Trophoblast cell (in vitro differentiated cells and primary cell): ENCODE results near the gene ACTR1B.
"Not testable (repeated sequence)": the region's sequence is repeated elsewhere in the genome, so short reads cannot be mapped to it uniquely, and the experiment has no call there.

Experiments used
- DNase-seq, 2 donors: peaks; one replicate each; pipeline ENCODE4 v3.0.0-alpha.2; 2016
- H2AFZ ChIP-seq: 2 replicates; pipeline ENCODE4 v1.6.1; 2013; ENCODE audit warnings: low read length, moderate library complexity, mild to moderate bottlenecking; ENCODE audit not compliant: insufficient read depth, poor library complexity
- H2AK5ac ChIP-seq: 2 replicates; pipeline ENCODE4 v1.6.1; 2013; ENCODE audit warnings: mild to moderate bottlenecking, low read length
- H2BK120ac ChIP-seq: 2 replicates; pipeline ENCODE4 v1.6.1; 2013; ENCODE audit warnings: low read length, mild to moderate bottlenecking, moderate library complexity; ENCODE audit not compliant: insufficient read depth, poor library complexity
- H2BK12ac ChIP-seq: 2 replicates; pipeline ENCODE4 v1.6.1; 2013; ENCODE audit warnings: mild to moderate bottlenecking, low read length, moderate library complexity
- H2BK5ac ChIP-seq: 2 replicates; pipeline ENCODE4 v1.6.1; 2013; ENCODE audit warnings: low read length, low read depth, moderate library complexity, mild to moderate bottlenecking; ENCODE audit not compliant: poor library complexity
- H3K14ac ChIP-seq: 2 replicates; pipeline ENCODE4 v1.6.1; 2013; ENCODE audit warnings: mild to moderate bottlenecking, low read length
- H3K18ac ChIP-seq: 2 replicates; pipeline ENCODE4 v1.6.1; 2013; ENCODE audit warnings: mild to moderate bottlenecking, low read length
- H3K23ac ChIP-seq: 2 replicates; pipeline ENCODE4 v1.6.1; 2013; ENCODE audit warnings: low read length
- H3K27ac ChIP-seq: 2 replicates; pipeline ENCODE4 v1.5.1; 2013; ENCODE audit warnings: low read depth, mild to moderate bottlenecking, inconsistent platforms, low read length, moderate library complexity
- H3K27me3 ChIP-seq: 2 replicates; pipeline ENCODE4 v1.6.1; 2013; ENCODE audit warnings: inconsistent platforms, mild to moderate bottlenecking, low read length, moderate library complexity; ENCODE audit not compliant: insufficient read depth
- H3K36me3 ChIP-seq, 2 experiments: 1 replicate in 1 of 2; 2 replicates in 1 of 2; pipeline ENCODE4 v1.6.1; 2013; ENCODE audit warnings: low read length in 2 of 2, mild to moderate bottlenecking in 2 of 2, moderate library complexity in 1 of 2; ENCODE audit not compliant: insufficient read depth in 2 of 2, control insufficient read depth in 1 of 2
- H3K4ac ChIP-seq: 2 replicates; pipeline ENCODE4 v1.6.1; 2013; ENCODE audit warnings: low read depth, mild to moderate bottlenecking, low read length, moderate library complexity
- H3K4me1 ChIP-seq, 2 experiments: 1 replicate in 1 of 2; 2 replicates in 1 of 2; pipeline ENCODE4 v1.6.1; 2013; ENCODE audit warnings: low read length in 2 of 2, mild to moderate bottlenecking in 2 of 2, moderate library complexity in 1 of 2; ENCODE audit not compliant: insufficient read depth in 2 of 2, control insufficient read depth in 1 of 2
- H3K4me2 ChIP-seq: 2 replicates; pipeline ENCODE4 v1.6.1; 2013; ENCODE audit warnings: inconsistent platforms, mild to moderate bottlenecking, low read length, moderate library complexity
- H3K4me3 ChIP-seq: 2 replicates; pipeline ENCODE4 v1.5.1; 2013; ENCODE audit warnings: mild to moderate bottlenecking, low read depth, low read length, inconsistent platforms
- H3K79me1 ChIP-seq: one replicate; pipeline ENCODE4 v1.6.1; 2013; ENCODE audit warnings: low read length
- H3K79me2 ChIP-seq: 2 replicates; pipeline ENCODE4 v1.6.1; 2013; ENCODE audit warnings: low read length, mild to moderate bottlenecking; ENCODE audit not compliant: control insufficient read depth, insufficient read depth, poor library complexity
- H3K9ac ChIP-seq: 2 replicates; pipeline ENCODE4 v1.6.1; 2013; ENCODE audit warnings: mild to moderate bottlenecking, low read length
- H3K9me3 ChIP-seq: 2 replicates; pipeline ENCODE4 v1.6.1; 2013; ENCODE audit warnings: low read depth, mild to moderate bottlenecking, control low read depth, inconsistent platforms, low read length; ENCODE audit not compliant: insufficient read depth
- H4K12ac ChIP-seq: 2 replicates; pipeline ENCODE4 v1.6.1; 2013; ENCODE audit warnings: low read depth, mild to moderate bottlenecking, low read length, moderate library complexity
- H4K8ac ChIP-seq: 2 replicates; pipeline ENCODE4 v1.6.1; 2013; ENCODE audit warnings: low read depth, mild to moderate bottlenecking, low read length, moderate library complexity
- H4K91ac ChIP-seq: one replicate; pipeline ENCODE4 v1.6.1; 2013; ENCODE audit warnings: low read depth, mild to moderate bottlenecking, low read length, moderate library complexity
- WGBS: extraction: QIAGEN DNeasy Blood & Tissue Kit; methylation state at CpG from one replicate; pipeline ENCODE4 v1.1.7; 2013; ENCODE audit warnings: missing lambda C conversion rate; ENCODE audit not compliant: insufficient read length, insufficient coverage; ENCODE audit errors: extremely low coverage; 5-methylcytosine and 5-hydroxymethylcytosine counted together

Gene ACTR1B

DNA sequence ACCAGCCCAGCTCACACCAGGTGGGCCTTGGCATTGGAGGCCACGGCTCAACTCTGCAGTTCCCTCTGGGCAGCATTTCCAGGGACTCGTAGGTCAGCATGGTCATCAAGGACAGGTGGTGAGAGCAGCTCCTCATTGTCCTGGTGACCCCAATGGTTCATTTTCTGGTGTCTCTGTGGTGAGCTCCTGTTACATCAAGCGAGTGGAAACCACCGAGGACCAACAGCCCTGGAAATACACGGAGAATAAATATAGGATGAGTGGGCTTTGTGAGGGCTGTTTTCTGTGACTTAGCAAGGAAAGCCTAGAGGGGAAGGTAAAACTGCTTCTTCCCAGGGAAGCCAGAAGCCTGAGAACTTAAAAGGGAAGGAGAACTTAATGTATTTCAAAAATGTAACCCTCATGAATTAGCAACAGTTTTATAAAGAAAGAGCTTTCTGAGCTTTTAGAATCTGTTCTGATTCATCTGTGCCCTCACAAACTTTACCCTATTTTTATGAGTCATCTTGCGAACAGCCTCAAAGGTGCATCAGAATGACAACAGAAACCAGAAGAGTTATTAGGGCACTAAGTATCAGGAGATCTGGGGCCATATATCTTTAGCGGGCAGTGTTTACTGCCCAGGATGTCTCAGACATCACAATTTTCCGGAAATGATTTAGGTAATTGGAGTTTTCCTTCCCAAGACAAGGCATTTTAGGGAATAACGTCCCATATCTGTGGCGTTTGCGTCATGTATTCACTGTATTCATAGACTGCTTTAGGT lies 24.4 kb upstream of the ACTR1B start:
- no peak overlapping the region for H2BK120ac ChIP-seq
- H3K4me1 ChIP-seq, result peaks cover 7 to 11% of the 10 kb centered on the region in 2 experiments
- H4K12ac ChIP-seq, result no peak overlapping the region
- H2BK5ac ChIP-seq, result no peak overlapping the region
- H3K36me3 ChIP-seq, result no peaks in the 10 kb centered on the region
- WGBS, result no CpG with 5 or more reads among the region's 11 CpGs
- no peak overlapping the region for H3K27ac ChIP-seq
- H3K14ac ChIP-seq, result no peak overlapping the region
- H3K9me3 ChIP-seq, result peaks cover 2% of the 10 kb centered on the region
- no peak overlapping the region for H2AFZ ChIP-seq
- no peak overlapping the region for H3K4me3 ChIP-seq
- no peak overlapping the region for H3K23ac ChIP-seq
- no peak overlapping the region for H4K91ac ChIP-seq
- H3K79me2 ChIP-seq, result no peaks in the 10 kb centered on the region
- peak; percentile 44 to 75 for DNase-seq
- no peaks in the 10 kb centered on the region for H3K79me1 ChIP-seq
- no peak overlapping the region for H3K9ac ChIP-seq
- H3K27me3 ChIP-seq, result no peaks in the 10 kb centered on the region
- H3K18ac ChIP-seq, result no peak overlapping the region
- H2AK5ac ChIP-seq, result no peak overlapping the region
- H3K4me2 ChIP-seq, result no peak overlapping the region
- no peak overlapping the region for H4K8ac ChIP-seq
- no peak overlapping the region for H2BK12ac ChIP-seq
- H3K4ac ChIP-seq, result no peak overlapping the region

DNA sequence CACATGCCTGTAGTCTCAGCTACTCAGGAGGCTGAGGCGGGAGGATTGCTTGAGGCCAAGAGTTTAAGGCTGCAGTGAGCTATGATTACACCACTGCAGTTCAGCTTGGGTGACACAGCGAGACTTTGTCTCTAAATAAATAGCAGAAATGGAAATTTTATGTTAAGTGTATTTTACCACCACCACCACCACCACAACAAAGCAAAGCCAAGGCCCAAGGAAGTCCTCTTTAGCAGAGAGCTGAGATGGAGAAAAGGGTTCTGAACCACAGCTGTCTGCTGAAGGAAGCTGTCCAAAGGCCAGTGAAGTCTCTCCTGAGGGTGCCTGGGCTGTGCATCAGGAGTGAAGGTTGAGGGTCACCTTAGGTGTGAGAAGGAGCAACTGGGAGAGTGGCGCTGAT lies 23.4 kb upstream of the ACTR1B start:
- WGBS, result no CpG with 5 or more reads among the region's 3 CpGs
- not testable (repeated sequence) for H2AK5ac ChIP-seq, H3K79me2 ChIP-seq, H4K12ac ChIP-seq, H3K27me3 ChIP-seq, H2BK5ac ChIP-seq, DNase-seq, H3K27ac ChIP-seq, H4K91ac ChIP-seq, H2BK120ac ChIP-seq, H4K8ac ChIP-seq, H3K9me3 ChIP-seq, H3K4me3 ChIP-seq, H3K9ac ChIP-seq, H3K23ac ChIP-seq, H3K14ac ChIP-seq, H3K4ac ChIP-seq, H2BK12ac ChIP-seq, H3K36me3 ChIP-seq, H2AFZ ChIP-seq, H3K18ac ChIP-seq, H3K79me1 ChIP-seq, H3K4me2 ChIP-seq
- H3K4me1 ChIP-seq, result peaks cover 7 to 11% of the 10 kb centered on the region in 2 experiments

DNA sequence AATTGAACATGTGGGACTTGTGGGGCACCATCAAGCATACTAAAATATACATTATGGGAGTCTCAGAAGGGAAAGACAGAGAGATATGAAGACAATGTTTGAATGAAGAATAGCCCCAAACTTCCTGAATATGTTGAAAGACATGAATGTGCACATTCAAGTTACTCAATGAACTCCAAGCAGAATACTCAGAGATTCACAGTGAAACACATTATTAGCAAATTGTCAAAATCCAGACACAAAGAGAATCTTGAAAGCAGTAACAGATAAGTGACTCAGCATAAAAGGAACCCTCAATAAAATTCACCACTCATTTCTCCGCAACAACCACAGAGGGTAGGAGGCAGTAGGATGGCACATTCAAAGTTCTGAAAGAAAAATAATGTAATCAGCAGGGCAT lies 14.5 kb upstream of the ACTR1B start:
- H4K91ac ChIP-seq, result no peak overlapping the region
- no peak for DNase-seq
- WGBS, result no CpG with 5 or more reads among the region's 1 CpG
- H2BK120ac ChIP-seq, result no peak overlapping the region
- H3K79me2 ChIP-seq, result no peaks in the 10 kb centered on the region
- no peak overlapping the region for H2AFZ ChIP-seq
- H3K4me3 ChIP-seq, result no peak overlapping the region
- H3K9me3 ChIP-seq, result no peaks in the 10 kb centered on the region
- H3K27me3 ChIP-seq, result no peaks in the 10 kb centered on the region
- no peak overlapping the region for H3K4me2 ChIP-seq
- H3K4me1 ChIP-seq, result peaks cover 0 to 12% of the 10 kb centered on the region in 2 experiments
- H4K8ac ChIP-seq, result no peak overlapping the region
- no peak overlapping the region for H3K18ac ChIP-seq
- H3K27ac ChIP-seq, result no peak overlapping the region
- no peak overlapping the region for H4K12ac ChIP-seq
- H3K23ac ChIP-seq, result no peak overlapping the region
- H3K9ac ChIP-seq, result no peak overlapping the region
- H3K79me1 ChIP-seq, result peaks cover 1% of the 10 kb centered on the region
- no peak overlapping the region for H2BK12ac ChIP-seq
- no peak overlapping the region for H3K4ac ChIP-seq
- H2AK5ac ChIP-seq, result no peak overlapping the region
- no peaks in the 10 kb centered on the region for H3K36me3 ChIP-seq
- H2BK5ac ChIP-seq, result no peak overlapping the region
- no peak overlapping the region for H3K14ac ChIP-seq

DNA sequence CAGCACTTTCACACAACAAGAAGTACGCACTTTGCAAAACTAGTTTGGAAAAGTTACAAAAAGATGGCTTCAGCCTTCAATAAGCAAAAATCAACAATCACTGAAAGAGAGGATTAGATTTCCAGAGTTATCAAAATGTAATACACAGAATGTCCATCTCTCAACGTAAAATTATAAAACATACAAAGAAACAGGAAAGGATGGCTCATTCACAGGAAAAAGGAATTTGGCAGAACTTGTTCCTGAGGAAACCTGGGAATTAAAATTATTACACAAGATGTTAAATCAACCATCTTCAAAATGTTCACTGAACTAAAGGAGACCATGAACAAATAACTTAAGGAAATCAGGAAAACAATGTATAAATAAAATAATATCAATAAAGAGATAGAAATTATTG lies 13.6 kb upstream of the ACTR1B start:
- no CpG with 5 or more reads among the region's 2 CpGs for WGBS
- Histone ChIP-seq H3K4ac (no peak overlapping the region), H2AK5ac (no peak overlapping the region), H3K4me1 (peaks cover 0 to 15% of the 10 kb centered on the region in 2 experiments), H2BK12ac (no peak overlapping the region), H3K14ac (no peak overlapping the region), H3K4me3 (no peak overlapping the region), H2BK120ac (no peak overlapping the region), H3K9me3 (no peaks in the 10 kb centered on the region), H3K4me2 (no peak overlapping the region), H3K27me3 (no peaks in the 10 kb centered on the region), H3K18ac (no peak overlapping the region), H3K36me3 (no peaks in the 10 kb centered on the region), H3K79me1 (peaks cover 1% of the 10 kb centered on the region), H4K8ac (no peak overlapping the region), H3K79me2 (no peaks in the 10 kb centered on the region), H2BK5ac (no peak overlapping the region), H2AFZ (no peak overlapping the region), H4K12ac (no peak overlapping the region), H3K23ac (no peak overlapping the region), H3K9ac (no peak overlapping the region), H4K91ac (no peak overlapping the region), H3K27ac (no peak overlapping the region)
- DNase-seq, result no peak
